Measurements from ENCODE around the gene BLOC1S1.
"Not testable (repeated sequence)": the region's sequence is repeated elsewhere in the genome, so short reads cannot be mapped to it uniquely, and the experiment has no call there.

The BLOC1S1 gene

GRCh38 chr12:55757701-55758100 lies 41.9 kb downstream of the BLOC1S1 start:
- DNase-seq (ENCODE audit: low read depth, low spot score): no peak
- no peak for TF ChIP-seq CTCF (IDR thresholded peaks at IDR 0.05; ENCODE audit: insufficient read depth, low read length, missing control alignments)
- ChIA-PET CTCF (interaction anchor here (1.3 to 5.3 kb wide), 5 partner anchors 11 to 272 kb away, joined by 3 to 42 read pairs (median 12); partner anchors contain the start of gene GDF11), POLR2A (interaction anchor here (0.6 kb wide), 2 partner anchors 10 to 48 kb away, joined by 3 to 5 read pairs; no protein-coding TSS in a partner anchor)
- no peak overlapping the region for H3K4me3 ChIP-seq (ENCODE audit: low read depth, low read length)

- CTCF ChIA-PET: interaction anchor here (1.7 to 5.3 kb wide), 3 partner anchors 14 to 38 kb away, joined by 4 to 42 read pairs (median 12); partner anchors contain the start of gene GDF11
- H3K4me3 ChIP-seq (ENCODE audit: low read depth, low read length); DNase-seq (ENCODE audit: low read depth, low spot score); POLR2A ChIA-PET: not testable (repeated sequence)
Observed at GRCh38 chr12:55758575-55758974, 42.7 kb downstream of the BLOC1S1 start.

GRCh38 chr12:55760663-55761062 lies 44.8 kb downstream of the BLOC1S1 start:
- H3K4me3 ChIP-seq (ENCODE audit: low read depth, low read length): no peak overlapping the region
- TF ChIP-seq CTCF (IDR thresholded peaks at IDR 0.05; ENCODE audit: insufficient read depth, low read length, missing control alignments): no peak
- no peak for DNase-seq (ENCODE audit: low read depth, low spot score)
- POLR2A ChIA-PET: no interaction called here
- CTCF ChIA-PET: interaction anchor here (1.0 to 3.0 kb wide), 3 partner anchors 12 to 180 kb away, joined by 3 to 13 read pairs (median 4); no protein-coding TSS in a partner anchor

GRCh38 chr12:55762646-55763045 lies 46.8 kb downstream of the BLOC1S1 start:
- POLR2A ChIA-PET: interaction anchor here (0.9 kb wide), 1 partner anchor 10 kb away, joined by 3 read pairs; no protein-coding TSS in a partner anchor
- CTCF ChIA-PET: interaction anchor here (0.6 to 3.0 kb wide), 4 partner anchors 17 to 178 kb away, joined by 3 to 13 read pairs (median 4); no protein-coding TSS in a partner anchor
- no peak for DNase-seq (ENCODE audit: low read depth, low spot score)
- no peak overlapping the region for H3K4me3 ChIP-seq (ENCODE audit: low read depth, low read length)
- no peak for TF ChIP-seq CTCF (IDR thresholded peaks at IDR 0.05; ENCODE audit: insufficient read depth, low read length, missing control alignments)

GRCh38 chr12:55765736-55766290 lies 50.0 kb downstream of the BLOC1S1 start:
- no peak overlapping the region for H3K4me3 ChIP-seq (ENCODE audit: low read depth, low read length)
- ChIA-PET POLR2A (no interaction called here), CTCF (interaction anchor here (0.9 to 2.1 kb wide), 4 partner anchors 13 to 161 kb away, joined by 3 to 8 read pairs (median 3); partner anchors contain the start of gene PYM1)
- TF ChIP-seq CTCF (IDR thresholded peaks at IDR 0.05; ENCODE audit: insufficient read depth, low read length, missing control alignments): no peak
- no peak for DNase-seq (ENCODE audit: low read depth, low spot score)

- POLR2A ChIA-PET: interaction anchor here (1.0 kb wide), 1 partner anchor 51 kb away, joined by 3 read pairs; no protein-coding TSS in a partner anchor
- CTCF ChIA-PET: interaction anchor here (1.0 to 2.1 kb wide), 5 partner anchors 20 to 174 kb away, joined by 3 to 8 read pairs (median 4); partner anchors contain the start of gene PYM1
- no peak overlapping the region for H3K4me3 ChIP-seq (ENCODE audit: low read depth, low read length)
- TF ChIP-seq CTCF (IDR thresholded peaks at IDR 0.05; ENCODE audit: insufficient read depth, low read length, missing control alignments): no peak
- DNase-seq (ENCODE audit: low read depth, low spot score): no peak
Observed at GRCh38 chr12:55767156-55767555, 51.3 kb downstream of the BLOC1S1 start.
